HG03066 (cell line): ENCODE results near the gene EMC10.

Experiments used
- ATAC-seq: cut with Tn5 transposase; IDR thresholded peaks from one replicate; pipeline ENCODE4 v1.9.1; 2021; ENCODE audit warnings: low read depth; ENCODE audit not compliant: unreplicated experiment

The EMC10 gene

GRCh38 chr19:50536662-50537305 is 60.5 kb downstream of the EMC10 start:
- no peak for ATAC-seq

GRCh38 chr19:50537306-50537685 is 61.0 kb downstream of the EMC10 start:
- no peak for ATAC-seq

GRCh38 chr19:50537769-50538230 is 61.5 kb downstream of the EMC10 start:
- ATAC-seq, result no peak
